Activated naive CD8-positive, alpha-beta T cell treated with anti-CD3 and anti-CD28 coated beads, Interleukin-2, amount 50 U/mL, for 24 hours (primary cell): ENCODE data around the gene DBNDD1.
A peak's percentile ranks its signal among the peaks of the same experiment; 100 is the strongest.

ENCODE experiments used
- ATAC-seq: fragments of 150-1000 bp; cut with Tn5 transposase; one replicate; pipeline ENCODE4 v1.10.0; 2021
- DNase-seq: peaks from one replicate; pipeline ENCODE4 v3.0.0; 2021
- H3K27ac Mint-ChIP-seq: one replicate; pipeline ENCODE4 v1.8.0; 2021; ENCODE audit warnings: mild to moderate bottlenecking, mixed read lengths
- H3K27me3 Mint-ChIP-seq: one replicate; pipeline ENCODE4 v1.8.0; 2021; ENCODE audit warnings: mixed read lengths
- H3K36me3 Mint-ChIP-seq: one replicate; pipeline ENCODE4 v1.8.0; 2021; ENCODE audit warnings: low read depth, mixed read lengths
- H3K4me1 Mint-ChIP-seq: one replicate; pipeline ENCODE4 v1.8.0; 2021; ENCODE audit warnings: mixed read lengths
- H3K4me3 Mint-ChIP-seq: one replicate; pipeline ENCODE4 v1.8.0; 2021; ENCODE audit warnings: mild to moderate bottlenecking, moderate library complexity, mixed read lengths
- H3K9me3 Mint-ChIP-seq: one replicate; pipeline ENCODE4 v1.8.0; 2021; ENCODE audit warnings: mixed read lengths

Gene DBNDD1

GRCh38 chr16:89958596-89958995 is 60.7 kb downstream of the DBNDD1 start:
- Mint-ChIP-seq H3K9me3 (no peaks in the 10 kb centered on the region), H3K27ac (no peak overlapping the region), H3K4me1 (peaks cover 11% of the 10 kb centered on the region), H3K4me3 (no peak overlapping the region), H3K27me3 (no peaks in the 10 kb centered on the region), H3K36me3 (peaks cover 6% of the 10 kb centered on the region)
- ATAC-seq, result no peak
- DNase-seq, result no peak

- Mint-ChIP-seq H3K4me1 (peaks cover 13% of the 10 kb centered on the region), H3K9me3 (no peaks in the 10 kb centered on the region), H3K27me3 (no peaks in the 10 kb centered on the region), H3K36me3 (peaks cover 6% of the 10 kb centered on the region), H3K27ac (no peak overlapping the region), H3K4me3 (no peak overlapping the region)
- DNase-seq, result peak; percentile 16
- ATAC-seq, result peak; percentile 52
Measured at GRCh38 chr16:89958068-89958467, 61.2 kb downstream of the DBNDD1 start.

- Mint-ChIP-seq H3K9me3 (no peaks in the 10 kb centered on the region), H3K36me3 (peaks cover 6% of the 10 kb centered on the region), H3K27ac (no peak overlapping the region), H3K4me3 (no peak overlapping the region), H3K27me3 (no peaks in the 10 kb centered on the region), H3K4me1 (peaks cover 14% of the 10 kb centered on the region)
- no peak for ATAC-seq
- DNase-seq, result no peak
Measured at GRCh38 chr16:89957216-89957785, 62.0 kb downstream of the DBNDD1 start.

- Mint-ChIP-seq H3K9me3 (no peaks in the 10 kb centered on the region), H3K4me3 (no peak overlapping the region), H3K27me3 (no peaks in the 10 kb centered on the region), H3K36me3 (peaks cover 6% of the 10 kb centered on the region), H3K4me1 (peaks cover 14% of the 10 kb centered on the region), H3K27ac (no peak overlapping the region)
- ATAC-seq, result no peak
- no peak for DNase-seq
Measured at GRCh38 chr16:89956505-89957215, 62.6 kb downstream of the DBNDD1 start.

GRCh38 chr16:89955001-89955685 is 64.1 kb downstream of the DBNDD1 start:
- Mint-ChIP-seq H3K4me1 (peaks cover 16% of the 10 kb centered on the region), H3K27ac (no peak overlapping the region), H3K9me3 (no peaks in the 10 kb centered on the region), H3K27me3 (no peaks in the 10 kb centered on the region), H3K36me3 (peaks cover 6% of the 10 kb centered on the region), H3K4me3 (no peak overlapping the region)
- ATAC-seq (no peak), DNase-seq (no peak)
